ENCODE measurements around the gene HGF.

- TF ChIP-seq CTCF (IDR thresholded peaks at IDR 0.05; ENCODE audit: insufficient read depth, low read length, poor library complexity, severe bottlenecking) (no peak), EZH2phosphoT487 (conservative IDR thresholded peaks at IDR 0.05; ENCODE audit: low read length) (no peak)
These were observed 18.1 kb downstream of the HGF start for GRCh38 chr7:81751619-81752317.
